Mucosa of gallbladder (tissue), 1 donor: ENCODE measurements around the gene CPA5. TPM values are rescaled to one million over a fixed set of nuclear protein-coding genes. Genes with fewer than 3 reads are reported as not detected.

ENCODE experiments used
- DNase-seq: peaks from one replicate; pipeline ENCODE4 v3.0.0-alpha.2; 2020; ENCODE audit warnings: low spot score
- total RNA-seq: library from RNA; stranded (reverse); gene quantifications from one replicate; pipeline ENCODE4 v1.2.1, GENCODE V29; 2021
- donor health status: DM: no; HTN: no; CAD: no.

CPA5 gene
- total RNA-seq, 1 donor from 2014 or later, result 0.92 TPM

GRCh38 chr7:130379019-130379418, 34.4 kb downstream of the CPA5 start:
- DNase-seq, result no peak

GRCh38 chr7:130379532-130379920, 34.9 kb downstream of the CPA5 start:
- no peak for DNase-seq

GRCh38 chr7:130379921-130380860, 35.6 kb downstream of the CPA5 start, which contains the start of gene CPA1:
TSS of gene CPA1 (plus strand) at chr7:130380494. CDS start at chr7:130380521, 27 bp downstream.
- no peak for DNase-seq

GRCh38 chr7:130380861-130381455, 36.3 kb downstream of the CPA5 start:
- DNase-seq, result no peak

GRCh38 chr7:130381468-130382312, 37.1 kb downstream of the CPA5 start:
- DNase-seq, result no peak

GRCh38 chr7:130383187-130383980, 38.8 kb downstream of the CPA5 start:
- no peak for DNase-seq

GRCh38 chr7:130384371-130384801, 39.8 kb downstream of the CPA5 start:
- DNase-seq, result no peak

GRCh38 chr7:130384841-130385599, 40.4 kb downstream of the CPA5 start:
- DNase-seq, result no peak

- no peak for DNase-seq
These were observed 41.0 kb downstream of the CPA5 start for GRCh38 chr7:130385600-130386066.

- DNase-seq, result no peak
These were observed 42.3 kb downstream of the CPA5 start for GRCh38 chr7:130386876-130387275.

- DNase-seq, result no peak
These were observed 42.7 kb downstream of the CPA5 start for GRCh38 chr7:130387306-130387627.

- no peak for DNase-seq
These were observed 43.2 kb downstream of the CPA5 start for GRCh38 chr7:130387628-130388403.

- DNase-seq, result no peak
These were observed 44.1 kb downstream of the CPA5 start for GRCh38 chr7:130388671-130389070.

GRCh38 chr7:130390486-130390885, 45.9 kb downstream of the CPA5 start:
- DNase-seq, result no peak

- no peak for DNase-seq
These were observed 48.5 kb downstream of the CPA5 start for GRCh38 chr7:130393101-130393561.

- no peak for DNase-seq
These were observed 49.3 kb downstream of the CPA5 start for GRCh38 chr7:130393841-130394411.

GRCh38 chr7:130394421-130395195, 50.0 kb downstream of the CPA5 start:
- no peak for DNase-seq

GRCh38 chr7:130395421-130395820, 50.8 kb downstream of the CPA5 start:
- no peak for DNase-seq
